AG08396 (cell line): ENCODE data around the gene ECT2L.

Experiments
- DNase-seq: peaks from one replicate; pipeline ENCODE4 v3.0.0; 2012; ENCODE audit warnings: low spot score, mixed read lengths

The ECT2L gene

GRCh38 chr6:138857775-138858174, 61.9 kb downstream of the ECT2L start:
- DNase-seq: no peak

- DNase-seq: no peak
Observed at GRCh38 chr6:138862456-138862855, 66.6 kb downstream of the ECT2L start.

GRCh38 chr6:138863321-138863720, 67.4 kb downstream of the ECT2L start:
- no peak for DNase-seq

GRCh38 chr6:138864343-138864890, 68.5 kb downstream of the ECT2L start:
- no peak for DNase-seq

- DNase-seq: no peak
Observed at GRCh38 chr6:138865480-138866109, 69.7 kb downstream of the ECT2L start.

GRCh38 chr6:138868181-138868580, 72.3 kb downstream of the ECT2L start:
- no peak for DNase-seq

GRCh38 chr6:138869398-138869797, 73.5 kb downstream of the ECT2L start:
- no peak for DNase-seq

GRCh38 chr6:138873191-138873590, 77.3 kb downstream of the ECT2L start:
- no peak for DNase-seq

- DNase-seq: no peak
Observed at GRCh38 chr6:138882369-138883017, 86.6 kb downstream of the ECT2L start.

- DNase-seq: no peak
Observed at GRCh38 chr6:138885156-138885819, 89.4 kb downstream of the ECT2L start.

- DNase-seq: no peak
Observed at GRCh38 chr6:138891255-138891986, 95.5 kb downstream of the ECT2L start.

GRCh38 chr6:138896104-138896756, 100.3 kb downstream of the ECT2L start:
- no peak for DNase-seq

GRCh38 chr6:138897031-138897430, 101.1 kb downstream of the ECT2L start:
- no peak for DNase-seq

GRCh38 chr6:138907167-138907566, 111.3 kb downstream of the ECT2L start:
- no peak for DNase-seq

- no peak for DNase-seq
Observed at GRCh38 chr6:138909511-138909910, 113.6 kb downstream of the ECT2L start.

- no peak for DNase-seq
Observed at GRCh38 chr6:138909975-138910374, 114.1 kb downstream of the ECT2L start.

- no peak for DNase-seq
Observed at GRCh38 chr6:138912308-138912707, 116.4 kb downstream of the ECT2L start.

- DNase-seq: no peak
Observed at GRCh38 chr6:138914701-138915100, 118.8 kb downstream of the ECT2L start.

GRCh38 chr6:138920906-138921305, 125.0 kb downstream of the ECT2L start:
- no peak for DNase-seq

GRCh38 chr6:138923561-138923960, 127.7 kb downstream of the ECT2L start:
- no peak for DNase-seq

- DNase-seq: no peak
Observed at GRCh38 chr6:138925806-138926205, 129.9 kb downstream of the ECT2L start.

GRCh38 chr6:138926579-138926978, 130.7 kb downstream of the ECT2L start:
- no peak for DNase-seq
